ENCODE results near the gene RELL1.

RELL1 gene

GRCh38 chr4:37686373-37687193 is at the start of gene RELL1:
RELL1 (minus strand) TSS chr4:37686376; CDS start chr4:37686287, 89 bp downstream.
- TF ChIP-seq GATA1 (IDR thresholded peaks at IDR 0.05; ENCODE audit: low read depth, low read length) (no peak), POLR2A (IDR thresholded peaks at IDR 0.05; ENCODE audit: low read length) (peak; percentile 55)
- peak; percentile 98 to 99 for DNase-seq

GRCh38 chr4:37735578-37735977 is 49.4 kb upstream of the RELL1 start:
- no peak for DNase-seq
- no peak for TF ChIP-seq POLR2A (IDR thresholded peaks at IDR 0.05; ENCODE audit: low read length)
- no peak for TF ChIP-seq GATA1 (IDR thresholded peaks at IDR 0.05; ENCODE audit: low read depth, low read length)

DNA sequence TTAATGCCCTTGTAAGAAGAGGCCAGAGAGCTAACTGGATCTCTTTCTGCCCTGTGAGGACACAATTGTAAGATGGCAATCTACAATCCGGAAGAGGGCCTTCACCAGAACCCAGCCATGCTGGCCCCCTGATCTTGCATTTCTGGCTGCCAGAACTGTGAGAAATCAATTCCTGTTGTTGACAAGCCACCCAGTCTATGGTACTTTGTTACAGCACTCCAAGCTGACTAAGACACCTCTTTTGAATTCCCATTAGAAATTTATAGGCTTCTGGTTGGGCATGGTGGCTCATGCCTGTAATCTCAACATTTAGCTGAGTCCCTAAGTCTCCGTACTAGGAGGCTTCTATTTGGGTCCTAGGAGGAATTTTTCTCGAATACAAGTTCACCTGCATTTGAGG is 48.8 kb upstream of the RELL1 start:
- DNase-seq, result no peak
- TF ChIP-seq GATA1 (IDR thresholded peaks at IDR 0.05; ENCODE audit: low read depth, low read length) (no peak), POLR2A (IDR thresholded peaks at IDR 0.05; ENCODE audit: low read length) (no peak)

DNA sequence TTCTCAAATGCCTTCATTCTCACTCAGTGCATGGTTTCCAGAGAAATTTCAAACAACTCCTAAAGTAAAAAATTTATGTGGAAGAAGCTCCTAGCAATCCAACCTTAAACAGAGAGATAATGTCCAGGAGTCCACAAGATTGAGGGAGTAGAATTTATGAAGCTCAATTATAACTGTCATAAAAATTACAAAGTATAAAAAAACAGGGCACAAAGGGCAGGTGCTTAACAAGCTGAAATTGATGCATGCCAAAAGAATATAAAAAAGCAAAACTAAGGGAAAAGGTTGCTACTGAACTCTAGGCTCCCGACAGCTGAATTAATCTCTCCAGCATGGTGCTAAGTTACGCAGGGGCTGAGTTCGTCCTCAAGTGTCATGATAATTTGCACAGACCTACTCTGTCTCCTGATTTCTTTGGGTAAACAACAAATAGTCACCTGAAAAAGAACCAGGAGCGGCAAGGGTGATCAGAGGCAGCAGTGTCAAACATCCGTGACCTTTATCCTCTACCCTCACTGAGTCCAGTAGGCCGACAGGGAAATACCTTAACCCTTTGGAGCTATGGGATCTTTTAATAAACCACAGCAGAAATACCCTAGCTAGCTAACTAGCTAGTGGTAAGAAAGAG is 47.2 kb upstream of the RELL1 start:
- TF ChIP-seq POLR2A (IDR thresholded peaks at IDR 0.05; ENCODE audit: low read length), result no peak
- no peak for TF ChIP-seq GATA1 (IDR thresholded peaks at IDR 0.05; ENCODE audit: low read depth, low read length)
- DNase-seq, result no peak

DNA sequence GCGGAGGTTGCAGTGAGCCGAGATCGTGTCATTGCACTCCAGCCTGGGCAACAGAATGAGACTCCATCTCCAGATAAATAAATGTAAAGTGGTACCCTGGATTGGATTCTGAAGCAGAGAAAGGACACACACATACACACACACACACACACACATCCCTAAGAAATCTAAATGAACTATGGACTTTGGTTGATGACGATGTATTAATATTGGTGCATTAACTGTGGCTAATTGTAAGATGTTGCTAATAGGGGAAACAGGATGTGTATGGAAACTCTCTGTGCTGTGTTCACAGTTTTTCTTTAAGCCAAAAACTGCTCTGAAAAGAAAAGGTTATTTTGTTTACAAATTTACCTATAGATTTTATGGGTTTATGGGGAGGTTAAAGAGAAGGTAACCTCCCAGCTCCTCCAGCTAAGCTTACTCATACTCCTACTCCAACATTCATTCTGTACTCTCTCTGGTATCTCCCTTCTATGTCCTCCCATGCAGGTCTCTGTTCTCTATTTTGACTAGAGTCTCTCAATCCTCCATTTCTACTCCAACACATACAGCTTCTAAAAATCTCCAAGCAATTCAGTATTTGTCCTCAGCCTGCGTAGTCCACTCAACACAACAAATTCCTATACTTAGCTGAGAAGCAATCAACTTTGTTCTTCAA is 46.5 kb upstream of the RELL1 start:
- DNase-seq, result no peak
- no peak for TF ChIP-seq POLR2A (IDR thresholded peaks at IDR 0.05; ENCODE audit: low read length)
- TF ChIP-seq GATA1 (IDR thresholded peaks at IDR 0.05; ENCODE audit: low read depth, low read length), result no peak

DNA sequence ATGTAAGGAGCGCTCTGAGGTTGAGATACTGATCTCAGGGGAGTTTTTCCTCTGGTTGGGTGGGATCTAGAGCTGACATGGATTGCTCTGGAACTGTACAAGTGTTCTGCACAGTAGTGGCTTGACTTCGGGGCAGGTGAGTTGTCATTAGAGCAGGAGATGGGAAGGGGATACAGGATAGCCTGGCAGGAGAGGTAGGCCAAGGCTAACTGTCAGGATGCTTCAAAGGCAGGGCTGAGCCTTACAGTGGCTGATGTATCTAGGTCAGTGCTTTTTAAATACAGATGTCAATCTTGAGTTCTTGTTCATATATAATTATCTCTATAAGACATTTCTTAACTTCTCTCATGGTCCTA is 43.5 kb upstream of the RELL1 start:
- DNase-seq, result no peak
- no peak for TF ChIP-seq GATA1 (IDR thresholded peaks at IDR 0.05; ENCODE audit: low read depth, low read length)
- no peak for TF ChIP-seq POLR2A (IDR thresholded peaks at IDR 0.05; ENCODE audit: low read length)

- DNase-seq, result no peak
- TF ChIP-seq GATA1 (IDR thresholded peaks at IDR 0.05; ENCODE audit: low read depth, low read length) (no peak), POLR2A (IDR thresholded peaks at IDR 0.05; ENCODE audit: low read length) (no peak)
Measured at GRCh38 chr4:37728064-37728463, 41.9 kb upstream of the RELL1 start.

- TF ChIP-seq POLR2A (IDR thresholded peaks at IDR 0.05; ENCODE audit: low read length), result no peak
- no peak for TF ChIP-seq GATA1 (IDR thresholded peaks at IDR 0.05; ENCODE audit: low read depth, low read length)
- no peak for DNase-seq
Measured at GRCh38 chr4:37727635-37728034, 41.5 kb upstream of the RELL1 start.

GRCh38 chr4:37726666-37727065 is 40.5 kb upstream of the RELL1 start:
- no peak for DNase-seq

DNA sequence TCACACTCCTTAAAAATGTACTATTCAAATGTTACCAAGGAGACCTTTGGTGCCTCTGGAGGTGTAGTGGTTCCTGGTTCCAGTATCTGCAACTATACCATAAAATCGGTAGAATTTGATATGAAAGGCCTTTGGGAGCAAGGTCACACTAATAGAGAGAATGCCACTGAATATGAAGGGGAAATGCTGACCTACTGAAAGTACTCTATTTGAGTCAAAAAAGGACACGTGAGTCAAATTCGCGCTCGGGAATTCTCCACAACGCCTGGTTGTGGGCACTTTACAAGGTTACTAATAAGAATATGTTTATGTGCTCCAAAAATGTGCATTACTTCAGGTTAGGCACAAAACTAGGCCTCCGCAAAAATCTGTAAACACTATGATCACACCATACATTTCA is 39.5 kb upstream of the RELL1 start:
- TF ChIP-seq POLR2A (IDR thresholded peaks at IDR 0.05; ENCODE audit: low read length), result no peak
- TF ChIP-seq GATA1 (IDR thresholded peaks at IDR 0.05; ENCODE audit: low read depth, low read length), result no peak
- DNase-seq, result no peak

More at GRCh38 chr4:37726666-37727065, 40.5 kb upstream of the RELL1 start:
- no peak for TF ChIP-seq GATA1 (IDR thresholded peaks at IDR 0.05; ENCODE audit: low read depth, low read length)
- no peak for TF ChIP-seq POLR2A (IDR thresholded peaks at IDR 0.05; ENCODE audit: low read length)

- no peak for TF ChIP-seq GATA1 (IDR thresholded peaks at IDR 0.05; ENCODE audit: low read depth, low read length)
Measured at GRCh38 chr4:37723067-37723466, 36.9 kb upstream of the RELL1 start.

DNA sequence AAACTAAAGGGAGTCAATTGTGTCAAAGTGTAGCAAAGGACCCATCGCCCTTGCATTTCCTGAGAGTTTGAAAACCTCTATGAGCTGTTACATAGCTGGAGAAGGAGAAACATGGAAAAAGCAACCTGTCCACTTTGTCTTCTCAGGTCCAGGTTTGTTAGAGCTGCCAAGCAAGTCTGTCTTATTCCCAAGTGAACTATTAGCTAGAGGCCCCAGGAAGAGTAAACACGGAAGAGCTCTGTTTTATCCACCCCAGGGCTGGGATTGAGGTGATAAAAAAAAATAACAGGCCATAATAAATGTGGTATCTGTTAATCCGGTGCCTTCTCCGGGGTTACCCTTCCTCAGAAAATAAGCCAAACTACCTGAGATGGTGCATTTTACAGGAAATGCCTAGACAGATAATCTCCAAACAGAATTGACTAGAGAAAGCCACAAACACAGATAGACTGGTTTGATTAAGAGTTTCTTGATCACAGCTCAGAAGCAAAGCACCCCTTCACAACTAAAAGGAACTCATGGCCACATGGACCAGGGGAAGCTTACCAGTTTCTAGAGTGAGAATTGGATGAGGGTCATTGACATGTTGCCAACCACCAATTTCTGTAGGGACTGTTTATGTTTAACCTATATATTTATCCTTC is 35.9 kb upstream of the RELL1 start:
- no peak for DNase-seq
- TF ChIP-seq POLR2A (IDR thresholded peaks at IDR 0.05; ENCODE audit: low read length) (no peak), GATA1 (IDR thresholded peaks at IDR 0.05; ENCODE audit: low read depth, low read length) (no peak)

More at GRCh38 chr4:37723067-37723466, 36.9 kb upstream of the RELL1 start:
- DNase-seq, result no peak

DNA sequence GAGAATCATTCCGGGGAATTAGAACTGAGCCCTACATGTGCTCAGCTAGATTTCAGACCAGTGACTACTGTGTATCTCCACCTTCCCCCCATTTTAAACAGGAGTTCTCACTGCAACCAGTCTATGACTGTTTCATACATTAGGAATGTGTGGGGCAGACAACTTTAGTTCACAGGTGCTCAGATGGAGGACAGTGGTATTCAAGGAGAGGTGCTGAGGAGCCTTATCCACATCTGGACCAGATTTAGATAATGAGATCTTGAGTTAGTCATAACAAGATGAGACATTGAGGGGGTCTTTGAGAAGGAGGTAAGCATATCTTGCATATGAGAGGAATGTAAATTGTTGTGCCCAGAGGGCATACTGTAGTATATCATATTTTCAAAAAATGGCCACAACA is 32.8 kb upstream of the RELL1 start:
- TF ChIP-seq POLR2A (IDR thresholded peaks at IDR 0.05; ENCODE audit: low read length), result no peak
- TF ChIP-seq GATA1 (IDR thresholded peaks at IDR 0.05; ENCODE audit: low read depth, low read length), result no peak
- no peak for DNase-seq

- no peak for DNase-seq
- TF ChIP-seq GATA1 (IDR thresholded peaks at IDR 0.05; ENCODE audit: low read depth, low read length), result no peak
- no peak for TF ChIP-seq POLR2A (IDR thresholded peaks at IDR 0.05; ENCODE audit: low read length)
Measured at GRCh38 chr4:37717576-37717975, 31.4 kb upstream of the RELL1 start.

Measured in erythroblast (primary cell).